Measurements from ENCODE around the gene ETFDH.

GRCh38 chr4:158666892-158667291, 5.2 kb upstream of the ETFDH start:
- TF ChIP-seq CTCF (IDR thresholded peaks at IDR 0.05; ENCODE audit: poor library complexity, severe bottlenecking) (no peak), SMC3 (conservative IDR thresholded peaks at IDR 0.05; ENCODE audit: poor library complexity) (no peak), EP300 (conservative IDR thresholded peaks at IDR 0.05; ENCODE audit: poor library complexity, severe bottlenecking) (no peak), EZH2 (IDR thresholded peaks at IDR 0.05; ENCODE audit: borderline replicate concordance, insufficient read depth, low read length, poor library complexity, severe bottlenecking) (no peak), REST (IDR thresholded peaks at IDR 0.05; ENCODE audit: borderline replicate concordance) (no peak), MXI1 (conservative IDR thresholded peaks at IDR 0.05; ENCODE audit: poor library complexity, severe bottlenecking) (no peak)

Measured in neural cell (in vitro differentiated cells).